OCI-LY3 (cell line): ENCODE measurements around the gene MRPL1.
A peak's percentile ranks its signal among the peaks of the same experiment; 100 is the strongest.

Experiments
- H2AFZ ChIP-seq: fragments of 200-600, 300-600 bp; shearing (Covaris generic); 2 replicates; pipeline ENCODE4 v1.6.0; 2014; ENCODE audit warnings: antibody characterized with exemption, low read depth, low read length
- H3K27ac ChIP-seq: fragments of 200-600, 300-600 bp; sonication (generic); 2 replicates; pipeline ENCODE4 v1.5.1; 2014; ENCODE audit warnings: mild to moderate bottlenecking, low read length, moderate library complexity, mixed read lengths
- H3K27me3 ChIP-seq: fragments of 200-600, 300-600 bp; sonication (generic); 2 replicates; pipeline ENCODE4 v1.6.1; 2014; ENCODE audit warnings: low read depth, low read length, mixed read lengths
- H3K36me3 ChIP-seq: fragments of 200-600, 300-600 bp; sonication (generic); replicated peaks from 2 replicates; pipeline ENCODE3; 2014; ENCODE audit warnings: low read depth, low read length, mixed read lengths
- H3K4me1 ChIP-seq: fragments of 300-600, 200-600 bp; sonication (generic); 2 replicates; pipeline ENCODE4 v1.6.1; 2014; ENCODE audit warnings: low read length, mixed read lengths
- H3K4me2 ChIP-seq: fragments of 200-600, 300-600 bp; sonication (generic); 2 replicates; pipeline ENCODE4 v1.6.1; 2014; ENCODE audit warnings: low read length, mixed read lengths
- H3K4me3 ChIP-seq: fragments of 300-600, 200-600 bp; sonication (generic); 2 replicates; pipeline ENCODE4 v1.5.1; 2014; ENCODE audit warnings: antibody characterized with exemption, mild to moderate bottlenecking, low read length, moderate library complexity
- H3K79me2 ChIP-seq: fragments of 300-600, 200-600 bp; shearing (Covaris generic); 2 replicates; pipeline ENCODE4 v1.6.1; 2014; ENCODE audit warnings: mild to moderate bottlenecking, low read length, mixed read lengths
- H3K9ac ChIP-seq: fragments of 300-600, 200-600 bp; shearing (Covaris generic); 2 replicates; pipeline ENCODE4 v1.6.0; 2014; ENCODE audit warnings: mild to moderate bottlenecking, low read length, moderate library complexity
- H3K9me3 ChIP-seq: fragments of 200-600, 300-600 bp; shearing (Covaris generic); 2 replicates; pipeline ENCODE4 v1.6.1; 2014; ENCODE audit warnings: low read length, mixed read lengths; ENCODE audit not compliant: insufficient read depth
- H4K20me1 ChIP-seq: fragments of 200-600, 300-600 bp; sonication (generic); 2 replicates; pipeline ENCODE4 v1.6.1; 2016; ENCODE audit warnings: low read length, mixed read lengths; ENCODE audit not compliant: insufficient read depth
- CTCF ChIP-seq: fragments of 200-600, 300-600 bp; sonication (generic); IDR thresholded peaks from 2 replicates; pipeline ENCODE4 v1.5.1; 2014; ENCODE audit warnings: antibody characterized with exemption, low read length, low read depth
- EZH2phosphoT487 ChIP-seq: fragments of 200-600 bp; shearing (Covaris generic); IDR thresholded peaks from 2 replicates; pipeline ENCODE4 v1.6.1; 2018; ENCODE audit warnings: antibody characterized with exemption, mixed run types, low read depth

MRPL1 gene

DNA sequence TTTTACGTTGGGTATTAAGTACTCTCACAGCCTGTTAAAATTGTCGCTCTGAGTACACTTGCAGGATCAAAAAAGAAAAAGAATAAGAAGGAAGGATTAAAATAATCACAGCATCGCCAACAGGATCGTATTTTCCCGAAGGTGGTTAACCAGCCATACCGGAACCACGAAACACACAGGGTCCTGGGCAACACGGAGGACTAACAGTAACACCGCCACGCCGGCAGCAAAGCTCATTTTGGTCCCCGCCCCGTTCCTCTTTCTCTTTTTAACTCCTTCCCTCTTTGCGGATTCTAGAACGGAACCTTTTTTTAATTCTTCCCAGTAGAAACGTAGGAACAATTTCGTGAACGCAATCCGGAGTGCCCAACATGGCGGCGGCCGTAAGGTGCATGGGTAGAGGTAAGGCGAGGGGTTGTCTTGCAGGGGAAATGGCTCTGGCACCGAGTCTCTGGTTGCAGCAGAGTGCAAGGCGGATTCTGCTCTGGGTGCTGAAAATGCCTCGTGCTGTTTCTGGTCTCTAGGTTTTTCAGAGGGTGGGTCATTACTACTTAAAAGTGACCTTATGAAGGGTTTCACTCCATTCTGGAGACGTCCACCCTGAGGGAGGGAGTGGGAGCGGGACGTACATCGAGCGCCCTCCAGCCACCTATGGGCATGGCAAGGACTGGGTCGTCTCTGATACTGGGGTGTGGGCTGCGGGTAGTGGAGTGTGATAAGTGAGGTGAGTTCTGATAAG, at the start of gene MRPL1:
Gene MRPL1 (plus strand): TSS at position 353 of the 739 bp plus-strand sequence. CDS start 19 bp downstream, at position 372.
- no peaks in the 10 kb centered on the region for H3K9me3 ChIP-seq
- H3K4me1 ChIP-seq, result peaks cover 17% of the 10 kb centered on the region
- H3K9ac ChIP-seq, result peak within 1 kb of the TSS; percentile 84
- H3K27me3 ChIP-seq, result no peaks in the 10 kb centered on the region
- H3K27ac ChIP-seq, result peak within 1 kb of the TSS; percentile 88
- H3K36me3 ChIP-seq, result peaks cover 3% of the 10 kb centered on the region
- peaks cover 43% of the 10 kb centered on the region for H3K79me2 ChIP-seq
- no peak for TF ChIP-seq EZH2phosphoT487
- peak; percentile 34; the same call in 1 of the 2 replicates for TF ChIP-seq CTCF
- peak within 1 kb of the TSS; percentile 77 for H3K4me2 ChIP-seq
- peak within 1 kb of the TSS; percentile 83 for H2AFZ ChIP-seq
- H3K4me3 ChIP-seq, result peak within 1 kb of the TSS; percentile 90
- H4K20me1 ChIP-seq, result no peaks in the 10 kb centered on the region

DNA sequence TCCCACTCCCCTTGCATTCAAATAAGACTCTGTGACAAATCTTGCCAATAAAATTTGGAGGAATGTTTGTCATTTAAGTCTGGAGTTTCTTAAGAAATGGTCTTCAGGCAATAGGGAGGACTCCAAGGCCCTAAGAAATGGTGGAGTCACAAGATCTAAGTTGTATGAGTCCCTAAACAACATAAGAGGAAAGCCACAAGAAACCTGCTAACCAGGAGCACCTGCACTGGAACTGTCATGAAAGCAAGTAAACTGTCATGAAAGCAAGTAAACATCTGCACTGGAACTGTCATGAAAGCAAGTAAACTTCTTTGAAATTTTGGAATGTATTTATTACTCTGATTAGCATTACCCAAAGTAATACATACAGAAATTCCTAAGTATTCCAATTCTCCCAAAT, 47.0 kb upstream of the MRPL1 start:
- H3K79me2 ChIP-seq, result peaks cover 93% of the 10 kb centered on the region
- peaks cover 3% of the 10 kb centered on the region for H3K36me3 ChIP-seq
- H3K4me3 ChIP-seq, result no peak overlapping the region
- H3K27ac ChIP-seq, result no peak overlapping the region
- peaks cover 71% of the 10 kb centered on the region for H4K20me1 ChIP-seq
- H2AFZ ChIP-seq, result no peak overlapping the region
- peaks cover 22% of the 10 kb centered on the region for H3K4me1 ChIP-seq
- no peak overlapping the region for H3K9ac ChIP-seq
- TF ChIP-seq EZH2phosphoT487 (no peak), CTCF (no peak)
- no peaks in the 10 kb centered on the region for H3K27me3 ChIP-seq
- no peak overlapping the region for H3K4me2 ChIP-seq
- no peaks in the 10 kb centered on the region for H3K9me3 ChIP-seq

GRCh38 chr4:77816546-77816945, 46.1 kb upstream of the MRPL1 start:
- no peak overlapping the region for H3K4me2 ChIP-seq
- peaks cover 84% of the 10 kb centered on the region for H3K79me2 ChIP-seq

More at GRCh38 chr4:77816546-77816945, 46.1 kb upstream of the MRPL1 start:
- Histone ChIP-seq H3K9ac (no peak overlapping the region), H3K36me3 (no peaks in the 10 kb centered on the region), H2AFZ (no peak overlapping the region), H3K4me1 (peaks cover 31% of the 10 kb centered on the region), H4K20me1 (peaks cover 62% of the 10 kb centered on the region), H3K4me3 (no peak overlapping the region), H3K27ac (no peak overlapping the region), H3K27me3 (no peaks in the 10 kb centered on the region), H3K9me3 (no peaks in the 10 kb centered on the region)
- TF ChIP-seq CTCF (no peak), EZH2phosphoT487 (no peak)
